Measurements from ENCODE around the gene PRDM16.

PRDM16 gene

DNA sequence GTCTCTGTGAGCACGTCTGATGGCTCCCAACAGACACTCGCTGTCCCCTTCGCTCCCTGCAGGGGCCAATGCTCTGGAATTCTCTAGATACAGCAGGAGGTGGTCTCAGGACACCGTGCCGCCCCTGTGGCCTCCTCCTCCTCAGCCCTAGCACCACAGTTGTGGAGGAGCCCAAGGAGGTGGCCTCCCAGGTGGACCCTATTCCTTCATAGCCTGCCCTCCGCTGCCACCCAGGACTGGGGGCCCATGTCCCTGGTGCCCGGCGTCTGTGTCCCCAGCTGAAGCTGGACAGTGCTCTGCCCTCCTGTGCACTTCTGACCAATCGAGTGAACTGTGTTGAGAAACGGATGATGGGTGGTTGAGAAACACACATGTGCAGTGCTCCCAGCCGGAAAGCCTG, 235.7 kb downstream of the PRDM16 start:
- DNase-seq (ENCODE audit: insufficient read length, low spot score) (no peak), FAIRE-seq (no peak)
- no peak for TF ChIP-seq CTCF (IDR thresholded peaks at IDR 0.05; ENCODE audit: insufficient read depth, missing control alignments)

DNA sequence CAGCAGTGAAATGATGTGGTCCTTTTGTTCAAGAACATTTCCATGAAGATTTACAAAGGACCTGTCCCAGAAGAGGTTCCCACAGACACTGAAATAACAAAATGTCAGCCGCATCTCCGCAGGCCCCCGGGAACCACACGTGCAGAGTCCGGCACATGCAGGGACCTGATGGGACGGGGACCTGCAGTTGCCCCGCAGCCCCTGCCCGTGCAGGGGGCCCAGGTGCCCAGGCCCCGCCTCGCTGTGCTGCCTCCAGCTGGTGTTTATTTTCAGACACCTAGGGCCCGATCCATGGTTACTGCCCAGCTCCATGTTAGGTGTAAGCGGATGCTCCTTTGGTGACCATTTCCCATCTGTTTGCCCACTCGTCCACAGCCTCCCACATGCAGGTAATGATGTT, 236.2 kb downstream of the PRDM16 start:
- FAIRE-seq: no peak
- DNase-seq (ENCODE audit: insufficient read length, low spot score): no peak
- TF ChIP-seq CTCF (IDR thresholded peaks at IDR 0.05; ENCODE audit: insufficient read depth, missing control alignments): no peak

DNA sequence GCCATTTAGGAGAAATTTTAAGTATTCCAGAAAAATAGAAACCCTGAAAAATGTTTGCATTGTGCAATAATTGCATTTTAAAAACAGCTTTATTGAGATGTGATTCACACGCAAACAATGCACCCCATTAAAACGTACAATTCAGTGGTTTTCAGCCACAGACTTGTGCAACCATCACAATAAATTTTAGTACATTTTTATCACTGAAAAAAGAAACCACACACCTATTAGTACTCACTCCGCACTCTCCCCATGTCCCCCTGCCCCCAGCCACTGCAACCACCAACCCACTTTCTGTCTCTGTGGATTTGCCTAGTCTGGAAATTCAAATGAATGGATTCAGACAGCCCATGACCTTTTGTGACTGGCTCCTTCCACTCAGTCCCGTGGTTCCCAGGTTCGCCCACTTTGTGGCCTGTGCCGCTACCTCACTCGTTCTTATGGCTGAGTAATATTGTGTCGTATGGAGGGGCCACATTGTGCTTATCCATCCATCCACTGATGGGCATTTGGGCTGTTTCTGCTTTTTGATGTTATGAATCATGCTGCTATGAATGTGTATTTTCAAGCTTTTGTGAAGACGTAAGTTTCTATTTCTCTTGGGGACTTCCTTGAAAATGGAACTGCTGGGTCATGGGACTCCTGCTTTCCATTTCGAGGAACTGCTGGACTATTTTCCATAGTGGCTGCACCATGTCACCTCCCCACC, 237.7 kb downstream of the PRDM16 start:
- DNase-seq (ENCODE audit: insufficient read length, low spot score): no peak
- TF ChIP-seq CTCF (IDR thresholded peaks at IDR 0.05; ENCODE audit: insufficient read depth, missing control alignments): no peak
- no peak for FAIRE-seq

GRCh38 chr1:3307359-3307758, 238.4 kb downstream of the PRDM16 start:
- FAIRE-seq (no peak), DNase-seq (ENCODE audit: insufficient read length, low spot score) (no peak)
- no peak for TF ChIP-seq CTCF (IDR thresholded peaks at IDR 0.05; ENCODE audit: insufficient read depth, missing control alignments)

- FAIRE-seq: no peak
- DNase-seq (ENCODE audit: insufficient read length, low spot score): no peak
- TF ChIP-seq CTCF (IDR thresholded peaks at IDR 0.05; ENCODE audit: insufficient read depth, missing control alignments): no peak
Measured at GRCh38 chr1:3308053-3308452, 239.1 kb downstream of the PRDM16 start.

DNA sequence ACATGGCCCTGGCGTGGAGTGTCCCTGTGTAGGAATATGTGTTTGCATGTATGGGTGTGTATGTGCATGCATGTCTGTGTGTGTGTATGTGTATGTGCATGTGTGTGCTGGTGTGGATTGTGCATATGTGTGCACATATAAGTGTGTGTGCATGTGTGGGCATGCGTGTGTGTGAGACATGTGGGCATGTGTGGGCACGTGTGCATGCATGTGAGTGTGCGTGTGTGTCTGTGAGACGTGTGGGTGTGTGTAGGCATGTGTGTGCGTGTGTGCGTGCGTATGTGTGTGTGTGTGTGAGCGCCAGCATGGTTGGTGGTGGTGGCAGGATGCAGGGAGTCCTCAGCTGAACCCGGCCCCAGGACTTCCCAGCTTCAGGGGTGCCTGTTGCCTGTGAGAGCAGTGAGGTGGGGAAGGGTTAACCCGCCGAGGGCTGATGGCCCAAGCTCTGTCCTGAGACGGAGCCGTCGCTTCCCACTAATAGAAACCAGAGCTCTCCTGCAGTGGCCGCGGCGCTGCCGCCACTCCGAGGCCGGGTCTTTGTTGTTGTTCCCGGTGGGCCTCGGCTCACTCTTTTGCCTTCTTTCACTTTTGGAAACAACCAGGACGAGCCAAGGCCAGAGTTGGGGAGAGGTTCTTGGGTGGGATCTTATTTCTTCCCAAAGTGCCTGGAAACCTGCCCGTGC, 241.9 kb downstream of the PRDM16 start:
- TF ChIP-seq CTCF (IDR thresholded peaks at IDR 0.05; ENCODE audit: insufficient read depth, missing control alignments): no peak
- FAIRE-seq: no peak

GRCh38 chr1:3311711-3312110, 242.7 kb downstream of the PRDM16 start:
- FAIRE-seq (no peak), DNase-seq (ENCODE audit: insufficient read length, low spot score) (no peak)
- no peak for TF ChIP-seq CTCF (IDR thresholded peaks at IDR 0.05; ENCODE audit: insufficient read depth, missing control alignments)

More for the DNA sequence above, 241.9 kb downstream of the PRDM16 start:
- DNase-seq (ENCODE audit: insufficient read length, low spot score): no peak
